GM12878 (cell line): ENCODE data around the gene IL1RAPL1. TPM values are rescaled to one million over a fixed set of nuclear protein-coding genes. Genes with fewer than 3 reads are reported as not detected.

Experiments used
- ATAC-seq: fragments of 200-7000 bp; cut with Tn5 transposase; 3 replicates; pipeline ENCODE4 v1.9.1; 2020; ENCODE audit warnings: mild to moderate bottlenecking, moderate library complexity
- BruUV-seq: library from RNA; stranded (reverse); fragments of 400-500 nt; replicated peaks from 2 replicates; lab custom pipeline; 2021; lab: Mats Ljungman, UMichigan
- CTCF ChIA-PET: fragments of 300-600 bp; sonication (Branson Sonifier 250); formaldehyde crosslinking; extraction: SDS; loops from one replicate; lab custom pipeline; 2021; ENCODE audit warnings: inconsistent platforms; lab: Yijun Ruan, JAX
- POLR2A ChIA-PET: fragments of 350-600 bp; formaldehyde crosslinking; extraction: SDS; loops from one replicate; lab custom pipeline; 2021; ENCODE audit warnings: inconsistent platforms; lab: Charles Lee
- RAD21 ChIA-PET: fragments of 300-600 bp; sonication (Branson Sonifier 250); formaldehyde crosslinking; loops from one replicate; lab custom pipeline; 2023; ENCODE audit warnings: antibody characterized with exemption; ENCODE audit not compliant: unreplicated experiment; lab: Charles Lee
- SMC1A ChIA-PET: fragments of 300-600 bp; sonication (Branson Sonifier 250); formaldehyde crosslinking; loops from one replicate; lab custom pipeline; 2023; ENCODE audit not compliant: unreplicated experiment, uncharacterized antibody; lab: Charles Lee
- DNase-seq: peaks from one replicate; pipeline ENCODE4 v3.0.0-alpha.2; 2011; ENCODE audit warnings: low read depth, low spot score
- FAIRE-seq: peaks from 3 replicates; lab custom pipeline; 2011; peaks lifted over from hg19 to GRCh38; lab: Jason Lieb, UNC
- H2AFZ ChIP-seq: 2 replicates; pipeline ENCODE4 v1.6.0; 2011; ENCODE audit warnings: low read depth, low read length, control low read depth; ENCODE audit not compliant: control insufficient read depth
- H3K27ac ChIP-seq: 2 replicates; pipeline ENCODE4 v1.5.1; 2011; ENCODE audit warnings: control low read depth; ENCODE audit not compliant: control insufficient read depth, insufficient read depth
- H3K27me3 ChIP-seq, 2 experiments: replicated peaks in 1 of 2; 2 replicates each; pipeline versions ENCODE4 v1.6.0 to v1.6.1; 2011; ENCODE audit warnings: low read length in 1 of 2; ENCODE audit not compliant: control insufficient read depth in 2 of 2, insufficient read depth in 2 of 2
- H3K36me3 ChIP-seq, 2 experiments: 2 replicates each; pipeline ENCODE4 v1.5.1; 2011; ENCODE audit warnings: low read length in 1 of 2; ENCODE audit not compliant: control insufficient read depth in 2 of 2, insufficient read depth in 2 of 2
- H3K4me1 ChIP-seq: 2 replicates; pipeline ENCODE4 v1.6.1; 2011; ENCODE audit warnings: mild to moderate bottlenecking, low read length, moderate library complexity, mixed read lengths; ENCODE audit not compliant: control insufficient read depth, insufficient read depth
- H3K4me2 ChIP-seq: 2 replicates; pipeline ENCODE4 v1.6.0; 2011; ENCODE audit warnings: control low read depth; ENCODE audit not compliant: control insufficient read depth, insufficient read depth
- H3K4me3 ChIP-seq: fragments of 200-600 bp; sonication (generic); 2 replicates; pipeline ENCODE4 v1.5.1; 2016
- H3K79me2 ChIP-seq: 2 replicates; pipeline ENCODE4 v1.6.0; 2011; ENCODE audit warnings: low read length; ENCODE audit not compliant: control insufficient read depth, insufficient read depth
- H3K9ac ChIP-seq: 2 replicates; pipeline ENCODE4 v1.8.0; 2011; ENCODE audit warnings: low read length, control low read depth, mixed read lengths; ENCODE audit not compliant: control insufficient read depth, insufficient read depth
- H3K9me3 ChIP-seq: replicated peaks from 3 replicates; pipeline ENCODE4 v1.5.1; 2011; ENCODE audit warnings: mild to moderate bottlenecking, low read length; ENCODE audit not compliant: control insufficient read depth, insufficient read depth
- H4K20me1 ChIP-seq: 2 replicates; pipeline ENCODE4 v1.6.0; 2011; ENCODE audit not compliant: control insufficient read depth, insufficient read depth
- CTCF ChIP-seq, 3 experiments: IDR thresholded peaks in 2 of 3; conservative IDR thresholded peaks in 1 of 3; 2 replicates each; pipeline ENCODE4 v1.5.1; 2011; ENCODE audit warnings: low read depth in 3 of 3, low read length in 3 of 3, mild to moderate bottlenecking in 3 of 3, control low read depth in 2 of 3, moderate library complexity in 2 of 3, inconsistent platforms in 1 of 3, mixed read lengths in 1 of 3; ENCODE audit not compliant: control insufficient read depth in 2 of 3, insufficient read depth in 1 of 3; ENCODE audit errors: extremely low read depth in 1 of 3
- NKRF ChIP-seq: fragments of 450-650 bp; conservative IDR thresholded peaks from 2 replicates; pipeline ENCODE4 v1.6.1; 2017; ENCODE audit warnings: mild to moderate bottlenecking, moderate library complexity
- POLR2A ChIP-seq: IDR thresholded peaks from 2 replicates; pipeline ENCODE4 v1.6.1; 2011; ENCODE audit warnings: low read depth, mild to moderate bottlenecking, low read length
- TCF3 ChIP-seq: IDR thresholded peaks from 2 replicates; pipeline ENCODE4 v1.6.1; 2012; ENCODE audit warnings: low read depth, mild to moderate bottlenecking, low read length, borderline replicate concordance; ENCODE audit not compliant: insufficient read depth
- WRNIP1 ChIP-seq: IDR thresholded peaks from 2 replicates; pipeline ENCODE4 v1.6.1; 2011; ENCODE audit warnings: low read depth, low read length, improper control_type of control experiment, borderline replicate concordance
- ZNF274 ChIP-seq: IDR thresholded peaks from one replicate; pipeline ENCODE4 v1.8.0; 2011; ENCODE audit not compliant: insufficient read length, insufficient read depth
- ZNF687 ChIP-seq: fragments of 450-650 bp; IDR thresholded peaks from 2 replicates; pipeline ENCODE4 v1.6.1; 2017; ENCODE audit warnings: mild to moderate bottlenecking, moderate library complexity
- WGBS: methylation state at CpG from one replicate; pipeline ENCODE4 v1.1.6; 2016; ENCODE audit warnings: low lambda C conversion rate; ENCODE audit not compliant: insufficient replicate concordance, insufficient coverage; ENCODE audit errors: missing lambda C conversion rate; 5-methylcytosine and 5-hydroxymethylcytosine counted together
- in situ Hi-C: fragments of 300-500 bp; cut with MboI; formaldehyde crosslinking; loops from 9 replicates; pipeline ENCODE4 v1.14.3; 2018; ENCODE audit warnings: mixed read lengths
- intact Hi-C: fragments of 100-400 bp; cut with micrococcal nuclease; formaldehyde crosslinking; loops from one replicate; pipeline ENCODE4 v1.14.2; 2022; ENCODE audit not compliant: unreplicated experiment
- polyA plus RNA-seq, 11 experiments: library from polyadenylated mRNA; depleted of rRNA in 4 of 11; unstranded in 6 of 11; stranded (reverse) in 5 of 11; fragments of >200 nt; fragmentation: Nextera tagmentation in 4 of 11; fragmentation: Illumina TruSeq in 1 of 11; extraction: Ambion mirVana in 4 of 11; extraction: Trizol in 1 of 11; gene quantifications; 1 replicate in 1 of 11; 2 replicates in 10 of 11; pipeline versions ENCODE4 v1.2.1 to v1.2.3, GENCODE V29; 2011 to 2016; ENCODE audit warnings: inconsistent platforms in 2 of 11, missing spikeins in 2 of 11, low read depth in 1 of 11
- total RNA-seq, 4 experiments: library from RNA; depleted of rRNA in 3 of 4; stranded (reverse); fragments of >200 nt in 3 of 4; fragmentation: Illumina TruSeq in 1 of 4; extraction: Trizol in 1 of 4; gene quantifications; 2 replicates each; pipeline versions ENCODE4 v1.2.1 to v1.2.3, GENCODE V29; 2013 to 2021

Gene IL1RAPL1
- total and polyA plus RNA-seq, 10 of the 15 experiments (the other 5 are each of a cell fraction or from before 2014, with no cell fraction given): not detected

GRCh38 chrX:28697732-28698131 is 110.5 kb downstream of the IL1RAPL1 start (continued):
- TF ChIP-seq NKRF (no peak), POLR2A (no peak), ZNF274 (no peak), WRNIP1 (no peak), TCF3 (no peak)

GRCh38 chrX:28701222-28701621 is 114.0 kb downstream of the IL1RAPL1 start:
- ChIA-PET SMC1A (interaction anchor here (0.5 kb wide), 1 partner anchor 87 kb away, joined by 3 read pairs; no protein-coding TSS in a partner anchor), RAD21 (no interaction called here)
- DNase-seq (no peak), FAIRE-seq (no peak)
- 44% methylated on average over 1 of the region's 1 CpG for WGBS
- H3K36me3 ChIP-seq: no peaks in the 10 kb centered on the region
- peak in 1 of 3 experiments; percentile 26; a peak in 2 of 6 replicates for TF ChIP-seq CTCF (IDR thresholded peaks at IDR 0.05 in 2 of 3, conservative IDR thresholded peaks at IDR 0.05 in 1 of 3; ENCODE audit: control insufficient read depth in 2 of 3, extremely low read depth in 1 of 3, insufficient read depth in 1 of 3, low read depth in 3 of 3, low read length in 3 of 3)
- TF ChIP-seq ZNF687: no peak
- TF ChIP-seq, all 136 proteins: peak for 1
- in situ Hi-C loops (no loop called here), intact Hi-C loops (no loop called here)
- Histone ChIP-seq H4K20me1 (no peaks in the 10 kb centered on the region), H3K9ac (no peak overlapping the region), H2AFZ (no peak overlapping the region), H3K27me3 (no peaks in the 10 kb centered on the region), H3K9me3 (no peaks in the 10 kb centered on the region), H3K79me2 (no peaks in the 10 kb centered on the region), H3K27ac (no peak overlapping the region), H3K4me3 (no peak overlapping the region), H3K4me2 (no peak overlapping the region), H3K4me1 (no peaks in the 10 kb centered on the region)
- POLR2A ChIA-PET: no interaction called here
- CTCF ChIA-PET: interaction anchor here (1.0 kb wide), 1 partner anchor 11 kb away, joined by 3 read pairs; no protein-coding TSS in a partner anchor
- BruUV-seq: no TSS peak
- ATAC-seq: 0 out of 3 replicates have a peak, but pooled peaks have one; percentile 31
